Measurements from ENCODE around the gene PLSCR1.

Gene PLSCR1

GRCh38 chr3:146544002-146544928 lies at the start of gene PLSCR1:
Gene PLSCR1, minus strand, starts transcription at chr3:146544607. Its CDS starts 8,055 bp downstream, at chr3:146536552.
- peak; percentile 56 to 69 for DNase-seq (ENCODE audit: low read depth in 2 of 2)

GRCh38 chr3:146593776-146594175 lies 49.4 kb upstream of the PLSCR1 start:
- no peak for DNase-seq (ENCODE audit: low read depth in 2 of 2)

- no peak for DNase-seq (ENCODE audit: low read depth in 2 of 2)
Measured at GRCh38 chr3:146590521-146590920, 46.1 kb upstream of the PLSCR1 start.

- no peak for DNase-seq (ENCODE audit: low read depth in 2 of 2)
Measured at GRCh38 chr3:146589899-146590508, 45.6 kb upstream of the PLSCR1 start.

GRCh38 chr3:146585156-146585555 lies 40.7 kb upstream of the PLSCR1 start:
- DNase-seq (ENCODE audit: low read depth in 2 of 2) = no peak

- DNase-seq (ENCODE audit: low read depth in 2 of 2) = no peak
Measured at GRCh38 chr3:146581951-146582467, 37.6 kb upstream of the PLSCR1 start.

- no peak for DNase-seq (ENCODE audit: low read depth in 2 of 2)
Measured at GRCh38 chr3:146581080-146581601, 36.7 kb upstream of the PLSCR1 start.

GRCh38 chr3:146577662-146578061 lies 33.3 kb upstream of the PLSCR1 start:
- DNase-seq (ENCODE audit: low read depth in 2 of 2) = no peak

- no peak for DNase-seq (ENCODE audit: low read depth in 2 of 2)
Measured at GRCh38 chr3:146575636-146576035, 31.2 kb upstream of the PLSCR1 start.

- no peak for DNase-seq (ENCODE audit: low read depth in 2 of 2)
Measured at GRCh38 chr3:146574173-146574572, 29.8 kb upstream of the PLSCR1 start.

- DNase-seq (ENCODE audit: low read depth in 2 of 2) = no peak
Measured at GRCh38 chr3:146569314-146569713, 24.9 kb upstream of the PLSCR1 start.

- no peak for DNase-seq (ENCODE audit: low read depth in 2 of 2)
Measured at GRCh38 chr3:146566138-146566537, 21.7 kb upstream of the PLSCR1 start.

- DNase-seq (ENCODE audit: low read depth in 2 of 2) = no peak
Measured at GRCh38 chr3:146561879-146562278, 17.5 kb upstream of the PLSCR1 start.

GRCh38 chr3:146561463-146561862 lies 17.1 kb upstream of the PLSCR1 start:
- DNase-seq (ENCODE audit: low read depth in 2 of 2) = no peak

- no peak for DNase-seq (ENCODE audit: low read depth in 2 of 2)
Measured at GRCh38 chr3:146560678-146561077, 16.3 kb upstream of the PLSCR1 start.

GRCh38 chr3:146559388-146559787 lies 15.0 kb upstream of the PLSCR1 start:
- no peak for DNase-seq (ENCODE audit: low read depth in 2 of 2)

- no peak for DNase-seq (ENCODE audit: low read depth in 2 of 2)
Measured at GRCh38 chr3:146558781-146559180, 14.4 kb upstream of the PLSCR1 start.

GRCh38 chr3:146557745-146558144 lies 13.3 kb upstream of the PLSCR1 start:
- DNase-seq (ENCODE audit: low read depth in 2 of 2) = no peak

- no peak for DNase-seq (ENCODE audit: low read depth in 2 of 2)
Measured at GRCh38 chr3:146555311-146555710, 10.9 kb upstream of the PLSCR1 start.

- DNase-seq (ENCODE audit: low read depth in 2 of 2) = no peak
Measured at GRCh38 chr3:146554151-146554760, 9.8 kb upstream of the PLSCR1 start.

- no peak for DNase-seq (ENCODE audit: low read depth in 2 of 2)
Measured at GRCh38 chr3:146550743-146551510, 6.5 kb upstream of the PLSCR1 start.
